Left kidney (tissue), 2 donors: ENCODE measurements around the gene SLC29A1. TPM values are rescaled to one million over a fixed set of nuclear protein-coding genes. Genes with fewer than 3 reads are reported as not detected.
A peak's percentile ranks its signal among the peaks of the same experiment; 100 is the strongest.

Experiments
- DNase-seq: peaks from one replicate; pipeline ENCODE4 v3.0.0-alpha.2; 2013
- polyA plus RNA-seq: library from polyadenylated mRNA; unstranded; fragments of 120-200 nt; gene quantifications from one replicate; pipeline ENCODE4 v1.2.1, GENCODE V29; 2013; ENCODE audit not compliant: insufficient read length

Gene SLC29A1
- polyA plus RNA-seq, 1 donor: 30.8 TPM

GRCh38 chr6:44254191-44255104 lies 31.1 kb downstream of the SLC29A1 start:
- DNase-seq: no peak

- no peak for DNase-seq
Measured at GRCh38 chr6:44255105-44255808, 31.9 kb downstream of the SLC29A1 start.

GRCh38 chr6:44255871-44256774 lies 32.7 kb downstream of the SLC29A1 start:
- DNase-seq: no peak

GRCh38 chr6:44256775-44257024 lies 33.3 kb downstream of the SLC29A1 start:
- no peak for DNase-seq

GRCh38 chr6:44257025-44257752 lies 33.8 kb downstream of the SLC29A1 start, which contains the start of gene SLC35B2:
Gene SLC35B2 (minus strand): TSS chr6:44257528. CDS start chr6:44257410, 118 bp downstream.
- peak; percentile 65 for DNase-seq

- no peak for DNase-seq
Measured at GRCh38 chr6:44257753-44258324, 34.4 kb downstream of the SLC29A1 start.

- no peak for DNase-seq
Measured at GRCh38 chr6:44258325-44258863, 35.0 kb downstream of the SLC29A1 start.

GRCh38 chr6:44258921-44259320 lies 35.5 kb downstream of the SLC29A1 start:
- DNase-seq: no peak

- no peak for DNase-seq
Measured at GRCh38 chr6:44260011-44260410, 36.6 kb downstream of the SLC29A1 start.

GRCh38 chr6:44260451-44261297 lies 37.3 kb downstream of the SLC29A1 start:
- DNase-seq: no peak

- DNase-seq: no peak
Measured at GRCh38 chr6:44261581-44261980, 38.2 kb downstream of the SLC29A1 start.

GRCh38 chr6:44262467-44263353 lies 39.3 kb downstream of the SLC29A1 start:
- no peak for DNase-seq

- no peak for DNase-seq
Measured at GRCh38 chr6:44263354-44264100, 40.1 kb downstream of the SLC29A1 start.

GRCh38 chr6:44264154-44265006 lies 41.0 kb downstream of the SLC29A1 start:
- no peak for DNase-seq

- peak; percentile 92 for DNase-seq
Measured at GRCh38 chr6:44265007-44265721, 41.8 kb downstream of the SLC29A1 start, which contains the start of gene NFKBIE. Gene NFKBIE (minus strand): TSS chr6:44265551. CDS start chr6:44265346, 205 bp downstream.

- no peak for DNase-seq
Measured at GRCh38 chr6:44265722-44266233, 42.4 kb downstream of the SLC29A1 start.
